Naive thymus-derived CD4-positive, alpha-beta T cell (primary cell): ENCODE measurements around the gene KCNIP3. TPM values are rescaled to one million over a fixed set of nuclear protein-coding genes. Genes with fewer than 3 reads are reported as not detected.
A peak's percentile ranks its signal among the peaks of the same experiment; 100 is the strongest.

Experiments used
- ATAC-seq: fragments of 150-1000 bp; cut with Tn5 transposase; 2 replicates; pipeline ENCODE4 v1.10.0; 2021; ENCODE audit warnings: mild to moderate bottlenecking, moderate library complexity
- CTCF ChIA-PET: fragments of 350-600 bp; sonication (Branson Sonifier 250); formaldehyde crosslinking; loops from one replicate; lab custom pipeline; 2021; ENCODE audit warnings: antibody characterized with exemption; lab: Charles Lee
- POLR2A ChIA-PET: fragments of 350-600 bp; sonication (Branson Sonifier 250); formaldehyde crosslinking; loops from one replicate; lab custom pipeline; 2021; ENCODE audit warnings: antibody characterized with exemption, inconsistent platforms; lab: Charles Lee
- DNase-seq, 9 donors: peaks; one replicate each; pipeline versions ENCODE4 v3.0.0 to v3.0.0-alpha.2; 2020 to 2022; ENCODE audit warnings: mixed read lengths in 1 of 9
- H3K27ac ChIP-seq: one replicate; pipeline ENCODE4 v1.7.0; 2013; ENCODE audit warnings: mild to moderate bottlenecking, low read depth, low read length, moderate library complexity
- H3K27me3 ChIP-seq, 2 donors: one replicate each; pipeline ENCODE4 v1.7.0; 2013; ENCODE audit warnings: low read length in 2 of 2, mild to moderate bottlenecking in 2 of 2, moderate library complexity in 2 of 2; ENCODE audit not compliant: control insufficient read depth in 2 of 2, insufficient read depth in 2 of 2
- H3K36me3 ChIP-seq, 3 experiments: 1 replicate in 2 of 3; 2 replicates in 1 of 3; pipeline ENCODE4 v1.7.0; 2013; ENCODE audit warnings: low read length in 3 of 3, mild to moderate bottlenecking in 3 of 3, moderate library complexity in 1 of 3; ENCODE audit not compliant: insufficient read depth in 3 of 3, control insufficient read depth in 2 of 3
- H3K4me1 ChIP-seq, 2 donors: one replicate each; pipeline ENCODE4 v1.7.0; 2013; ENCODE audit warnings: low read length in 2 of 2, mild to moderate bottlenecking in 2 of 2, moderate library complexity in 1 of 2; ENCODE audit not compliant: control insufficient read depth in 2 of 2, insufficient read depth in 2 of 2
- H3K4me3 ChIP-seq: 2 replicates; pipeline ENCODE4 v1.7.0; 2013; ENCODE audit warnings: mild to moderate bottlenecking, low read length
- H3K9me3 ChIP-seq, 3 experiments: 1 replicate in 2 of 3; 2 replicates in 1 of 3; pipeline ENCODE4 v1.7.0; 2013; ENCODE audit warnings: low read length in 3 of 3; ENCODE audit not compliant: control insufficient read depth in 2 of 3
- H3K27ac Mint-ChIP-seq, 9 donors: one replicate each; pipeline ENCODE4 v1.8.0; 2020 to 2022; ENCODE audit warnings: mixed read lengths in 9 of 9, mild to moderate bottlenecking in 8 of 9, moderate library complexity in 5 of 9, inconsistent platforms in 2 of 9
- H3K27me3 Mint-ChIP-seq, 5 donors: one replicate each; pipeline ENCODE4 v1.8.0; 2021 to 2022; ENCODE audit warnings: mixed read lengths in 5 of 5, mild to moderate bottlenecking in 1 of 5
- H3K36me3 Mint-ChIP-seq, 5 donors: one replicate each; pipeline ENCODE4 v1.8.0; 2020 to 2022; ENCODE audit warnings: mixed read lengths in 5 of 5, mild to moderate bottlenecking in 3 of 5, inconsistent platforms in 1 of 5
- H3K4me1 Mint-ChIP-seq, 7 donors: one replicate each; pipeline ENCODE4 v1.8.0; 2020 to 2022; ENCODE audit warnings: mixed read lengths in 7 of 7, mild to moderate bottlenecking in 3 of 7, inconsistent platforms in 1 of 7
- H3K4me3 Mint-ChIP-seq, 10 donors: one replicate each; pipeline ENCODE4 v1.8.0; 2020 to 2022; ENCODE audit warnings: mild to moderate bottlenecking in 10 of 10, mixed read lengths in 10 of 10, moderate library complexity in 6 of 10, inconsistent platforms in 2 of 10
- H3K9me3 Mint-ChIP-seq, 11 donors: one replicate each; pipeline ENCODE4 v1.8.0; 2020 to 2022; ENCODE audit warnings: mixed read lengths in 11 of 11, mild to moderate bottlenecking in 4 of 11, inconsistent platforms in 1 of 11, moderate library complexity in 1 of 11
- intact Hi-C, 2 donors: fragments of 100-400 bp; cut with micrococcal nuclease; formaldehyde crosslinking; loops; one replicate each; pipeline ENCODE4 v1.15.1; 2023
- polyA plus RNA-seq, 2 donors: library from polyadenylated mRNA; unstranded; fragments of 300-500 nt; fragmentation: Illumina TruSeq; gene quantifications; one replicate each; pipeline ENCODE4 v1.2.3, GENCODE V29; 2021
- total RNA-seq, 6 experiments: library from RNA in 5 of 6; stranded (reverse) in 5 of 6; gene quantifications; 1 replicate in 5 of 6; 2 replicates in 1 of 6; pipeline ENCODE4 v1.2.3 and lab custom pipeline; 2021 to 2026

Gene KCNIP3
- total and polyA plus RNA-seq, 7 experiments from 2014 or later = 1.0 TPM; not detected in 6

- ChIA-PET POLR2A (no interaction called here), CTCF (no interaction called here)
- intact Hi-C loops = no loop called here
Measured at GRCh38 chr2:95351598-95351915, 54.4 kb downstream of the KCNIP3 start.

DNA sequence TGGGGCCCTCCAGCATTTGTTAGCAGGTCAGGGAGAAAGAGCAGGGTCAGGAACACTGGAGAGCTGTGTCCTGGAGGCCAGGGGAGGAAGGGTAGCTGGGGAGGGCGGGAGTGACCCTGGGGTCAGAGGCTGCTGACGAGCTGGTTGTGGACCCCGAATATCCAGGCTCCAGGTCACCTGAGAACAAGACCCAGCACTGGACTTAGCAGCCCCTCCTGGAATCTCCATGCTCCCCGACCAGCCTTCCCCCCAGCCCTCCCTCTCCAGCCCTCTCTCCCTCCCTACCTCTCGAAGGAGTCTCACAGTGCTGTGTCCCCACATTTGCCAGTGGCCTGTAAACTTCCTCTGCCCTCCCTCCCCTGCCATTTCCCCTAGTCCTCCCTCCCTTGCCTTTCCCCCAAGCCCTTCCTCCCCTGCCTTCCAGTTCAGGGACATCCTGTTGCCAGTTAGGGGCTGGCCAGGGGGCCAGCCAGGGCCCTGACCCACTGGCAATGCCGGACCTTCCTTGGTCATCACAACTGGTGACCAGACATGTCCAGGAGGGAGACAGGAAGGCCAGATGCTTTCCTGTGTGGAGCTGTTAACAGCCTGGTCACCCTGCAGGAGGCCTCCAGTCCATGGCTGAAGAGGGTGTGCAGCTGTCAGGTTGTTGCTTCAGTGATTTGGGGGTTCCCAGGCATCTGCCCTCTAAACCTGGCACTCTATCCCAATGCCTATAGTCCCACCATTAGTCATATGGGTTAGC, 55.3 kb downstream of the KCNIP3 start:
- DNase-seq (peak in 1 of 9 donors; percentile 8), ATAC-seq (no peak)
- Mint-ChIP-seq H3K4me1 (no peaks in the 10 kb centered on the region), H3K27me3 (peaks cover 8 to 24% (median 12%) of the 10 kb centered on the region in 5 donors), H3K27ac (no peak overlapping the region), H3K36me3 (no peaks in the 10 kb centered on the region), H3K4me3 (no peak overlapping the region), H3K9me3 (peaks cover 0 to 5% (median 0%) of the 10 kb centered on the region in 11 donors)
- Histone ChIP-seq H3K4me1 (no peaks in the 10 kb centered on the region), H3K4me3 (no peak overlapping the region), H3K9me3 (no peaks in the 10 kb centered on the region), H3K36me3 (no peaks in the 10 kb centered on the region), H3K27ac (no peak overlapping the region), H3K27me3 (no peaks in the 10 kb centered on the region)
- ChIA-PET POLR2A (no interaction called here), CTCF (no interaction called here)
- intact Hi-C loops = no loop called here

More at GRCh38 chr2:95351598-95351915, 54.4 kb downstream of the KCNIP3 start:
- H3K36me3 ChIP-seq = no peaks in the 10 kb centered on the region
- no peak for DNase-seq
- no peaks in the 10 kb centered on the region for H3K9me3 ChIP-seq
- H3K4me3 ChIP-seq = no peak overlapping the region
- H3K4me1 ChIP-seq = no peaks in the 10 kb centered on the region
- no peaks in the 10 kb centered on the region for H3K4me1 Mint-ChIP-seq
- no peak for ATAC-seq
- no peak overlapping the region for H3K27ac Mint-ChIP-seq
- no peak overlapping the region for H3K27ac ChIP-seq
- H3K4me3 Mint-ChIP-seq = no peak overlapping the region
- no peaks in the 10 kb centered on the region for H3K36me3 Mint-ChIP-seq
- no peaks in the 10 kb centered on the region for H3K27me3 ChIP-seq
- peaks cover 8 to 25% (median 14%) of the 10 kb centered on the region in 5 donors for H3K27me3 Mint-ChIP-seq
- peaks cover 0 to 5% (median 0%) of the 10 kb centered on the region in 11 donors for H3K9me3 Mint-ChIP-seq

DNA sequence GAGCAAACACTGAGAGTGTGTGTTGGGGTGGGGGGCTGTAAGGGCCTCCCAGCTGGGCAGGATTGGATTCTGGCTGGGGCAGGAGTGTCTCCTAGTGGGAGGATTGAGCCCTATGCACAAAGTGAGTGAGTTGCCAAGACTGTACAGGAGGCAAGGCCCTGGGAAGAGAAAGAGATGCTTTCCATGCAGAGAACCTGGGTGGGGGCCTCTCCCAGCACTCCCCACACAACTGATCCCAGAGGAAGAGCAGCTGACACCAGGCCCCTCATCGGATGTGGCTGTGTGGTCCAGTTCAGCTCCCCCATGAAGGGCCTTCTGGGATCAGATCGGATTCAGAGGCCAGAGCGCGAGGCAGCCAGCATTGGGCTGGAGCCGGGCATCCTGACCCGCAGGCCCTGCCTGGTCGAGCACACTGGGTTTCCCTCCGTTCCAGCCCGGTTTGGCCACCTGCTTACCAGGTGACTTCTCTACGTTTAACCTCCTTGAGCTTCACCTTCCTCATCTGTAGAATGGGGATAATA, 56.0 kb downstream of the KCNIP3 start:
- Histone ChIP-seq H3K4me3 (no peak overlapping the region), H3K27ac (no peak overlapping the region), H3K4me1 (no peaks in the 10 kb centered on the region), H3K9me3 (no peaks in the 10 kb centered on the region), H3K36me3 (no peaks in the 10 kb centered on the region), H3K27me3 (no peaks in the 10 kb centered on the region)
- no peaks in the 10 kb centered on the region for H3K4me1 Mint-ChIP-seq
- no peak overlapping the region for H3K4me3 Mint-ChIP-seq
- ATAC-seq (no peak), DNase-seq (no peak)
- H3K27me3 Mint-ChIP-seq = peaks cover 3 to 23% (median 10%) of the 10 kb centered on the region in 5 donors
- intact Hi-C loops = no loop called here
- peaks cover 0 to 5% (median 0%) of the 10 kb centered on the region in 11 donors for H3K9me3 Mint-ChIP-seq
- H3K36me3 Mint-ChIP-seq = no peaks in the 10 kb centered on the region
- ChIA-PET CTCF (no interaction called here), POLR2A (no interaction called here)
- H3K27ac Mint-ChIP-seq = no peak overlapping the region

DNA sequence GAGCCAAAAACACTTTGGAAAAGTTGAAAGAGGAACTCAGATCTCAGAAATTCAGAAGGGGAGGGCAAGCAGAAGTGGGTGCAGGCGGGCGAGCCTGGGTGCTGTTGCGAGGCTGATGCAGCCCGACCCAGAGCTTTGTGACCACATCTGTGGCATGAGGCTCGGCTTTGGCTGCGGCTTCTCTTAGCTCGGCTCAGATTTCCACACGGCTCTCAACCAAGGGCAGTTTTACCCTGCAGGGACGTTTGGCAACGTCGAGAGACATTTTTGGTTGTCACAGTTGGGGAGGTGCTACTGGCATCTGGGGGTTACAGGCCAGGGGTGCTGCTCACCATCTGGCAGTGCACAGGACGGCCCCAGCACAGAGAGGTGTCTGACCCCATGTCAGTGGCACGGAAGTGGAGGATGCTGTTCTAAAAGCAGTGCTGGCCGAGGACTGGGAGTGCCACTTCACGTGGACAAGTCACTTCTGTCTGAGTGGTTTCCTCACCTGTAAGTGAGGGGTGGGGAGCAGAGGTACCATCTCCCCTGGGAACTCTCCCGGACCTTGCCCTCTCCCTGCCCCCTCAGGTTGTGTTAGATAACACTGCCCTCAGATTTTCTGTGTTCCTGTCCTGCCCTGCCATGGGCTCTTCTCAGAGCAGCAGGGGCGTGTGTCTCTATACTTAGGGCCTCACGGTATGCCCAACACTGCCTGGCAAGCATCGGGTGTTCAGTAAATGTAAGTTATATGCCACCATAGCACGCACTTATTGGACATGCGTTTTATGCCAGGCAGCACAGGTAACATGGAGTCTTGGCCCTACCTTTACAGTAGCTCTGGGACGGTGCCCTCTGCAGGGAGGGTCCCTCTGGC, 56.7 kb downstream of the KCNIP3 start:
- Histone ChIP-seq H3K36me3 (no peaks in the 10 kb centered on the region), H3K4me3 (no peak overlapping the region), H3K4me1 (no peaks in the 10 kb centered on the region), H3K27ac (no peak overlapping the region), H3K27me3 (no peaks in the 10 kb centered on the region), H3K9me3 (no peaks in the 10 kb centered on the region)
- H3K9me3 Mint-ChIP-seq = peaks cover 0 to 5% (median 0%) of the 10 kb centered on the region in 11 donors
- ChIA-PET POLR2A (no interaction called here), CTCF (no interaction called here)
- peaks cover 0 to 26% (median 5%) of the 10 kb centered on the region in 5 donors for H3K27me3 Mint-ChIP-seq
- DNase-seq (no peak), ATAC-seq (peak; percentile 13)
- H3K4me1 Mint-ChIP-seq = no peaks in the 10 kb centered on the region
- no peak overlapping the region for H3K4me3 Mint-ChIP-seq
- intact Hi-C loops = no loop called here
- H3K27ac Mint-ChIP-seq = no peak overlapping the region
- no peaks in the 10 kb centered on the region for H3K36me3 Mint-ChIP-seq

DNA sequence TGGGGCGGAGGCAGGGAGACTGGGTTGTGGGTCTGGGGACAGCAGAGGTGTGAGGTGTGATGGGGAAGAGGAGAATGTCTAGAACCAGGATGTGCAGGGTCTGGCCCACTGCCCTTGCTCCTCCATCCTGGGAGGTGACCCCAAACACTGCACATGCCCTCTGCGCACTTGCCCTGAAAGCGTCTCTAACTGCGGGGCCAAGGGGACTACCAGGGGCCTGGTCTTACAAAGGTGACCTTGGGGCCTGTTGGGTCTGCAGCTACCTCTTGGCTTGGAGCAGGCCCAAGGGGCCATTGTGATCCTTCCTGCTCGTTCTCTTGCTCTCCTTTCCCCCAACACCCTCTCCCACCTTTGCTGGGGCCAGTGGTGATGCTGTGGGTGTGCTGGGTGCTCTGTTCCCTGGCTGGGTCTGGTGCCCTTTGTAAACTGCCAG, 57.3 kb downstream of the KCNIP3 start:
- Mint-ChIP-seq H3K27me3 (peaks cover 0 to 23% (median 3%) of the 10 kb centered on the region in 5 donors), H3K27ac (no peak overlapping the region), H3K9me3 (peaks cover 0 to 5% (median 0%) of the 10 kb centered on the region in 11 donors), H3K4me1 (no peaks in the 10 kb centered on the region), H3K4me3 (no peak overlapping the region), H3K36me3 (no peaks in the 10 kb centered on the region)
- DNase-seq (no peak), ATAC-seq (no peak)
- no peak overlapping the region for H3K4me3 ChIP-seq
- H3K4me1 ChIP-seq = no peaks in the 10 kb centered on the region
- CTCF ChIA-PET = no interaction called here
- intact Hi-C loops = no loop called here
- POLR2A ChIA-PET = no interaction called here
- H3K27ac ChIP-seq = no peak overlapping the region
- no peaks in the 10 kb centered on the region for H3K27me3 ChIP-seq
- no peaks in the 10 kb centered on the region for H3K9me3 ChIP-seq
- no peaks in the 10 kb centered on the region for H3K36me3 ChIP-seq

DNA sequence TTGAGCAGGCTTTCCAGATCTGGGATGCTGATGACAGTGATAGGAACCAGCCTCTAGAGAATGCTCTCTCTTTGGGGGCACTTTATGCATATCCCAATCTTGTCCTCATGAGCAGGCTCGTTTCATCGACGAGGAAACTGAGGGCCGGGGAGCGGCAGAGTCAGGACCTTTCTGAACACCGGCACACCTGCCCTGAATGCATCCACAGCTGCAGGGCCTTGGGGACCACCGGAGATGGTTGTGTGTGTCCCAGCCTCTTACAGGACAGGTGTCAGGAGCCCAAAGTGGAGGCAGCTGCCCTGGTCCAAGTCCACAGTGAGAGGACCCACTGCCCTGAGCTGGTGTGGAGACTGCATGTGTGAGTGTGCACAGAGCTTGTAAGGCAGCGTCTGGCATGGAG, 57.8 kb downstream of the KCNIP3 start:
- ATAC-seq (no peak), DNase-seq (no peak)
- intact Hi-C loops = no loop called here

More for the DNA sequence above, 57.8 kb downstream of the KCNIP3 start:
- Mint-ChIP-seq H3K27me3 (peaks cover 0 to 18% (median 3%) of the 10 kb centered on the region in 5 donors), H3K4me3 (no peak overlapping the region), H3K36me3 (no peaks in the 10 kb centered on the region), H3K9me3 (peaks cover 0 to 5% (median 0%) of the 10 kb centered on the region in 11 donors), H3K27ac (no peak overlapping the region), H3K4me1 (no peaks in the 10 kb centered on the region)
- Histone ChIP-seq H3K4me1 (no peaks in the 10 kb centered on the region), H3K27me3 (no peaks in the 10 kb centered on the region), H3K9me3 (no peaks in the 10 kb centered on the region), H3K36me3 (no peaks in the 10 kb centered on the region), H3K4me3 (no peak overlapping the region), H3K27ac (no peak overlapping the region)
- ChIA-PET POLR2A (no interaction called here), CTCF (no interaction called here)
